Sigmoid colon (tissue), 7 donors: ENCODE results near the gene USP33. TPM values are rescaled to one million over a fixed set of nuclear protein-coding genes. Genes with fewer than 3 reads are reported as not detected.

Experiments
- DNase-seq: peaks from one replicate; pipeline ENCODE4 v3.0.0-alpha.2; 2019
- H3K27ac ChIP-seq, 4 donors: fragments of 200-600 bp; sonication (generic); one replicate each; pipeline ENCODE4 v1.5.1; 2016 to 2019; ENCODE audit warnings: mild to moderate bottlenecking in 1 of 4
- H3K27me3 ChIP-seq, 3 donors: fragments of 200-600 bp; sonication (generic); one replicate each; pipeline ENCODE4 v1.5.1; 2019; ENCODE audit warnings: mild to moderate bottlenecking in 1 of 3
- H3K36me3 ChIP-seq, 4 donors: fragments of 200-600 bp; sonication (generic); one replicate each; pipeline ENCODE4 v1.5.1; 2016 to 2019
- H3K4me1 ChIP-seq, 4 donors: fragments of 200-600 bp; sonication (generic); one replicate each; pipeline ENCODE4 v1.5.1; 2017 to 2019
- H3K4me3 ChIP-seq, 4 donors: fragments of 200-600 bp; sonication (generic); one replicate each; pipeline ENCODE4 v1.5.1; 2017 to 2019; ENCODE audit warnings: mild to moderate bottlenecking in 2 of 4, moderate library complexity in 1 of 4
- H3K9me3 ChIP-seq, 4 donors: fragments of 200-600 bp in 3 of 4; sonication (generic) in 3 of 4; one replicate each; pipeline versions ENCODE4 v1.5.1 to v1.6.1; 2013 to 2019
- CTCF ChIP-seq, 4 experiments: fragments of 450-650 bp in 3 of 4; fragments of 200-600 bp in 1 of 4; IDR thresholded peaks; one replicate each; pipeline ENCODE4 v1.5.1; 2016 to 2019; ENCODE audit warnings: antibody characterized with exemption in 4 of 4, mild to moderate bottlenecking in 3 of 4, moderate library complexity in 2 of 4
- EP300 ChIP-seq, 4 donors: sonication (generic); formaldehyde crosslinking; IDR thresholded peaks; one replicate each; pipeline ENCODE4 v1.6.1; 2017; ENCODE audit warnings: antibody characterized with exemption in 4 of 4
- POLR2A ChIP-seq, 2 donors: fragments of 450-650 bp; IDR thresholded peaks; one replicate each; pipeline ENCODE4 v1.6.1; 2016; ENCODE audit warnings: antibody characterized with exemption in 2 of 2, mild to moderate bottlenecking in 2 of 2, moderate library complexity in 2 of 2
- POLR2AphosphoS5 ChIP-seq, 4 donors: sonication (generic); formaldehyde crosslinking; IDR thresholded peaks; one replicate each; pipeline ENCODE4 v1.6.1; 2017; ENCODE audit warnings: antibody characterized with exemption in 4 of 4
- WGBS, 2 donors: extraction: QIAGEN DNeasy Blood & Tissue Kit; methylation state at CpG; one replicate each; pipeline ENCODE4 v1.1.7; 2013; 5-methylcytosine and 5-hydroxymethylcytosine counted together
- intact Hi-C: fragments of 100-400 bp; cut with DNase I; formaldehyde crosslinking; loops from one replicate; pipeline ENCODE4 v1.15.1; 2023
- polyA plus RNA-seq, 3 donors: library from polyadenylated mRNA; stranded (reverse); fragments of 200-250 nt; gene quantifications; one replicate each; pipeline ENCODE4 v1.2.3, GENCODE V29; 2013
- total RNA-seq, 4 donors: library from RNA; depleted of rRNA; stranded (reverse); fragments of >200 nt; gene quantifications; one replicate each; pipeline ENCODE4 v1.1.0, GENCODE V29; 2016
- donor health status: healthy with polysubstance abuse.
- donor health status: Bipolar disorder and iron deficiency.
- donor health status: healthy.

The USP33 gene
- total and polyA plus RNA-seq, 7 donors, result 23.4 to 81.6 (median 47.5) TPM

GRCh38 chr1:77779529-77780281, 20.1 kb upstream of the USP33 start, which contains the start of gene MIGA1:
MIGA1 (plus strand) TSS chr1:77779649; CDS start chr1:77783253, 3,604 bp downstream.
- TF ChIP-seq CTCF (IDR thresholded peaks at IDR 0.05) (no peak), POLR2A (IDR thresholded peaks at IDR 0.05) (no peak), EP300 (IDR thresholded peaks at IDR 0.05) (no peak), POLR2AphosphoS5 (IDR thresholded peaks at IDR 0.05) (peak; percentile 52 to 78 (median 70))
- 0 to 1% methylated on average over 40 of the region's 40 CpGs for WGBS, 2 donors
- Histone ChIP-seq H3K4me3 (peak within 1 kb of the TSS; percentile 66 to 94 (median 91)), H3K27ac (peak within 1 kb of the TSS; percentile 73 to 84 (median 77)), H3K9me3 (no peaks in the 10 kb centered on the region), H3K4me1 (peaks cover 0 to 26% (median 15%) of the 10 kb centered on the region in 4 donors), H3K36me3 (peaks cover 4 to 12% (median 7%) of the 10 kb centered on the region in 4 donors), H3K27me3 (no peaks in the 10 kb centered on the region)
- DNase-seq, result peak; percentile 94
- intact Hi-C loops, result loop anchor here (5.0 kb wide), 1 partner anchor 53 kb away; no protein-coding TSS in a partner anchor

GRCh38 chr1:77776007-77776700, 16.5 kb upstream of the USP33 start:
- WGBS, 2 donors, result 72 to 76% methylated on average over 7 of the region's 7 CpGs
- DNase-seq, result no peak

GRCh38 chr1:77768006-77768405, 8.4 kb upstream of the USP33 start:
- intact Hi-C loops, result no loop called here
- 65 to 92% methylated on average over 4 of the region's 4 CpGs for WGBS, 2 donors
- Histone ChIP-seq H3K36me3 (no peaks in the 10 kb centered on the region), H3K27me3 (no peaks in the 10 kb centered on the region), H3K9me3 (no peaks in the 10 kb centered on the region), H3K4me1 (no peaks in the 10 kb centered on the region), H3K4me3 (no peak overlapping the region), H3K27ac (no peak overlapping the region)
- no peak for DNase-seq
- TF ChIP-seq CTCF (IDR thresholded peaks at IDR 0.05), result no peak
- no peak for TF ChIP-seq POLR2A (IDR thresholded peaks at IDR 0.05)
- TF ChIP-seq EP300 (IDR thresholded peaks at IDR 0.05), result no peak
- no peak for TF ChIP-seq POLR2AphosphoS5 (IDR thresholded peaks at IDR 0.05)

More at GRCh38 chr1:77776007-77776700, 16.5 kb upstream of the USP33 start:
- Histone ChIP-seq H3K9me3 (no peaks in the 10 kb centered on the region), H3K27me3 (no peaks in the 10 kb centered on the region), H3K4me1 (peaks cover 0 to 14% (median 10%) of the 10 kb centered on the region in 4 donors), H3K36me3 (no peaks in the 10 kb centered on the region), H3K4me3 (no peak overlapping the region), H3K27ac (no peak overlapping the region)
- TF ChIP-seq POLR2AphosphoS5 (IDR thresholded peaks at IDR 0.05) (no peak), EP300 (IDR thresholded peaks at IDR 0.05) (no peak), CTCF (IDR thresholded peaks at IDR 0.05) (no peak), POLR2A (IDR thresholded peaks at IDR 0.05) (no peak)
- intact Hi-C loops, result loop anchor here (5.0 kb wide), 1 partner anchor 56 kb away; no protein-coding TSS in a partner anchor

- H3K27me3 ChIP-seq, result no peaks in the 10 kb centered on the region
- TF ChIP-seq EP300 (IDR thresholded peaks at IDR 0.05) (no peak), CTCF (IDR thresholded peaks at IDR 0.05) (no peak), POLR2AphosphoS5 (IDR thresholded peaks at IDR 0.05) (no peak), POLR2A (IDR thresholded peaks at IDR 0.05) (no peak)
- intact Hi-C loops, result no loop called here
- H3K36me3 ChIP-seq, result no peaks in the 10 kb centered on the region
- 28 to 49% methylated on average over 1 of the region's 1 CpG for WGBS, 2 donors
- no peaks in the 10 kb centered on the region for H3K9me3 ChIP-seq
- H3K27ac ChIP-seq, result no peak overlapping the region
- DNase-seq, result no peak
- no peak overlapping the region for H3K4me3 ChIP-seq
- peaks cover 0 to 17% (median 12%) of the 10 kb centered on the region in 4 donors for H3K4me1 ChIP-seq
Observed at GRCh38 chr1:77762072-77762476, 2.4 kb upstream of the USP33 start.
